ENCODE results near the gene SETDB2. TPM values are rescaled to one million over a fixed set of nuclear protein-coding genes. Genes with fewer than 3 reads are reported as not detected.
A peak's percentile ranks its signal among the peaks of the same experiment; 100 is the strongest.

Gene SETDB2
- total RNA-seq, 1 donor: 16.4 TPM

GRCh38 chr13:49428041-49428763 lies 15.9 kb upstream of the SETDB2 start:
- no peak for DNase-seq (ENCODE audit: low read depth)
- no peak for TF ChIP-seq CTCF (IDR thresholded peaks at IDR 0.05; ENCODE audit: insufficient read depth, low read depth, low read length)
- H3K4me3 ChIP-seq (ENCODE audit: low read depth, low read length): no peak overlapping the region

GRCh38 chr13:49429121-49429520 lies 15.0 kb upstream of the SETDB2 start:
- no peak for DNase-seq (ENCODE audit: low read depth)
- TF ChIP-seq CTCF (IDR thresholded peaks at IDR 0.05; ENCODE audit: insufficient read depth, low read depth, low read length): no peak

GRCh38 chr13:49435992-49436391 lies 8.1 kb upstream of the SETDB2 start:
- H3K4me3 ChIP-seq (ENCODE audit: low read depth, low read length): no peak overlapping the region
- peak; percentile 62 for DNase-seq (ENCODE audit: low read depth)
- no peak for TF ChIP-seq CTCF (IDR thresholded peaks at IDR 0.05; ENCODE audit: insufficient read depth, low read depth, low read length)

More at GRCh38 chr13:49429121-49429520, 15.0 kb upstream of the SETDB2 start:
- no peak overlapping the region for H3K4me3 ChIP-seq (ENCODE audit: low read depth, low read length)

- DNase-seq (ENCODE audit: low read depth): peak; percentile 59
- H3K4me3 ChIP-seq (ENCODE audit: low read depth, low read length): no peak overlapping the region
- no peak for TF ChIP-seq CTCF (IDR thresholded peaks at IDR 0.05; ENCODE audit: insufficient read depth, low read depth, low read length)
Measured at GRCh38 chr13:49436890-49437289, 7.2 kb upstream of the SETDB2 start.

- no peak for TF ChIP-seq CTCF (IDR thresholded peaks at IDR 0.05; ENCODE audit: insufficient read depth, low read depth, low read length)
- H3K4me3 ChIP-seq (ENCODE audit: low read depth, low read length): no peak overlapping the region
- DNase-seq (ENCODE audit: low read depth): no peak
Measured at GRCh38 chr13:49437705-49438104, 6.4 kb upstream of the SETDB2 start.

GRCh38 chr13:49439609-49440008 lies 4.5 kb upstream of the SETDB2 start:
- no peak overlapping the region for H3K4me3 ChIP-seq (ENCODE audit: low read depth, low read length)
- no peak for TF ChIP-seq CTCF (IDR thresholded peaks at IDR 0.05; ENCODE audit: insufficient read depth, low read depth, low read length)
- no peak for DNase-seq (ENCODE audit: low read depth)

GRCh38 chr13:49441312-49441711 lies 2.8 kb upstream of the SETDB2 start:
- no peak for TF ChIP-seq CTCF (IDR thresholded peaks at IDR 0.05; ENCODE audit: insufficient read depth, low read depth, low read length)
- no peak overlapping the region for H3K4me3 ChIP-seq (ENCODE audit: low read depth, low read length)
- DNase-seq (ENCODE audit: low read depth): no peak
